GM21619 (cell line): Measurements from ENCODE around the gene IL36A.

Experiments
- ATAC-seq: cut with Tn5 transposase; IDR thresholded peaks from one replicate; pipeline ENCODE4 v1.9.1; 2021; ENCODE audit not compliant: unreplicated experiment

IL36A gene

DNA sequence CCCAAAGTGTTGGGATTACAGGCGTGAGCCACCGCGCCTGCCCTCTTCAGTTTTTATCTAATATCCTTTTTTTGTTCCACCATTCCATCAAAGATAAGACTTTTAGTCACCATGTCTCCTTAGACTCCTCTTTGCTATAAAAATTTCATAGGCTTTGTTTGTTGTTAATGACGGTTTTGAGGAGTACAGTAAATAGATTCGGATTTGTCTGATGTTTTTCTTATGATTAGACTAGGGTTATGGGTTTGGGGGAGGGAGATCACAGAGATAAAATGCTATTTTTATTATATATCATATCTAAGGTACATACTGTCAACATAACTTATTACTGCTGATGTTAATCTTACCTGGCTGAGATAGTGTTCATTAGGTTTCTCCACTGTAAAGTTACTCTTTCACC, 41.2 kb downstream of the IL36A start:
- no peak for ATAC-seq

GRCh38 chr2:113050921-113051895, 45.9 kb downstream of the IL36A start:
- no peak for ATAC-seq

GRCh38 chr2:113052396-113052917, 47.2 kb downstream of the IL36A start, which contains the start of gene IL36B:
Gene IL36B, minus strand, starts transcription at chr2:113052867.
- ATAC-seq: no peak

DNA sequence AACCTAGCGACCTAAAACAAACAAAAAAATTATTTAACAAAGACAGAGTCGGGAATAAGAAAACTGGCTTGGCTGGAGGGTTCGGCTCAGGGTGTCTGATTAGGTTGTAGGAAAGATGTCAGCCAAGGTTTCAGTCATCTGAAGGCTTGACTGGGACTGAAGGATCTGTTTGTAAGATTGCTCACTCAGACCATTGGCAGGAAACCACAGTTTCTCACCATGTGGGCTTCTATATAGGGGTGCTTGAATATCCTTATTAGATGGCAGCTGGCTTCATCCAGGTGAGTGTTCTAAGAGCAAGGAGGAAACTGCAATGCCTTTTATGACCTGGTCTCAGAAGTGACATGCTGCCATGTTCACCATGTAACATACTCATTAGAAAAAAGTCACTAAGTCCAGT, 48.4 kb downstream of the IL36A start:
- ATAC-seq: no peak

GRCh38 chr2:113054066-113054465, 48.8 kb downstream of the IL36A start:
- no peak for ATAC-seq

- no peak for ATAC-seq
Observed at GRCh38 chr2:113056521-113056920, 51.3 kb downstream of the IL36A start.

DNA sequence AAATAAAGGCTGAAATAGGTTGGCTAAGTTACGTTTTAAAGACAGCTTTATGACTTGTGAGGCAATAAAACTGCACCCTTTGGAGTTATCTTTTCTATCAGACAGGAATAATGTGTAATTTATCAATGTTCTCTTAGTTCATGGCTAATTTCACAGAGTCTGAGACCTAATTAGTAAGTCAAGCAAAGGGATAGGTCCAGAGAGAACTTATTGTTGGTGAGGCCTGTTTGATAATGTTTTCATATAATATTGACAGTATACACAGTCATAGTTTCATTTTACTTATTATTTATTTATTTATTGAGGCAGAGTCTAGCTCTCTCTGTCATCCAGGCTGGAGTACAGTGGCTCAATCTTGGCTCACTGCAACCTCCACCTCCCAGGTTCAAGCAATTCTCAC, 51.9 kb downstream of the IL36A start:
- ATAC-seq: no peak
